MM.1S (cell line): ENCODE measurements around the gene TMSB10.

Experiments used
- DNase-seq: peaks from one replicate; pipeline ENCODE4 v3.0.0-alpha.2; 2015
- H2AFZ ChIP-seq: fragments of 300-600 bp; sonication (generic); 2 replicates; pipeline ENCODE4 v1.6.0; 2016; ENCODE audit warnings: antibody characterized with exemption, low read length
- H3F3A ChIP-seq: fragments of 300-600 bp; sonication (generic); 2 replicates; pipeline ENCODE4 v1.6.1; 2016; ENCODE audit warnings: mild to moderate bottlenecking, antibody characterized with exemption, low read length, moderate library complexity, mixed read lengths; ENCODE audit not compliant: insufficient read depth
- H3K27ac ChIP-seq: fragments of 300-600 bp; sonication (generic); 2 replicates; pipeline ENCODE4 v1.5.1; 2016; ENCODE audit warnings: mild to moderate bottlenecking, low read length
- H3K27me3 ChIP-seq: fragments of 300-600 bp; sonication (generic); replicated peaks from 2 replicates; pipeline ENCODE4 v1.6.0; 2016; ENCODE audit warnings: low read length; ENCODE audit not compliant: insufficient read depth
- H3K36me3 ChIP-seq: fragments of 300-600 bp; sonication (generic); replicated peaks from 2 replicates; pipeline ENCODE4 v1.6.1; 2016; ENCODE audit warnings: mild to moderate bottlenecking, low read length, mixed read lengths; ENCODE audit not compliant: insufficient read depth
- H3K4me1 ChIP-seq: fragments of 300-600 bp; sonication (generic); 2 replicates; pipeline ENCODE4 v1.6.1; 2016; ENCODE audit warnings: low read length, mixed read lengths
- H3K4me2 ChIP-seq: fragments of 300-600 bp; sonication (generic); 2 replicates; pipeline ENCODE4 v1.6.0; 2016; ENCODE audit warnings: low read depth, low read length
- H3K4me3 ChIP-seq: fragments of 300-600 bp; sonication (generic); 2 replicates; pipeline ENCODE4 v1.5.1; 2016; ENCODE audit warnings: low read length, mixed read lengths
- H3K79me2 ChIP-seq: fragments of 300-600 bp; sonication (generic); 2 replicates; pipeline ENCODE4 v1.6.1; 2016; ENCODE audit warnings: mixed run types, low read length, mixed read lengths
- H3K9ac ChIP-seq: fragments of 300-600 bp; sonication (generic); 2 replicates; pipeline ENCODE4 v1.6.1; 2016; ENCODE audit warnings: low read length, mixed read lengths
- H3K9me2 ChIP-seq: fragments of 300-600 bp; sonication (generic); replicated peaks from 2 replicates; pipeline ENCODE4 v1.6.1; 2016; ENCODE audit warnings: mild to moderate bottlenecking, low read length, mixed read lengths; ENCODE audit not compliant: insufficient read depth
- H3K9me3 ChIP-seq: fragments of 300-600 bp; sonication (generic); replicated peaks from 2 replicates; pipeline ENCODE4 v1.6.1; 2016; ENCODE audit warnings: mild to moderate bottlenecking, low read length, mixed read lengths; ENCODE audit not compliant: insufficient read depth
- H4K20me1 ChIP-seq: fragments of 300-600 bp; sonication (generic); 2 replicates; pipeline ENCODE4 v1.6.1; 2016; ENCODE audit warnings: mild to moderate bottlenecking, low read length, moderate library complexity, mixed read lengths; ENCODE audit not compliant: insufficient read depth
- CTCF ChIP-seq: fragments of 300-600 bp; sonication (generic); IDR thresholded peaks from 2 replicates; pipeline ENCODE4 v1.5.1; 2016; ENCODE audit warnings: antibody characterized with exemption, low read length, mixed read lengths
- EZH2 ChIP-seq: fragments of 300-600 bp; sonication (generic); optimal IDR thresholded peaks from 2 replicates; pipeline ENCODE3; 2017; ENCODE audit warnings: low read depth, mild to moderate bottlenecking, antibody characterized with exemption, low read length, mixed read lengths
- EZH2phosphoT487 ChIP-seq: fragments of 300-600 bp; sonication (generic); IDR thresholded peaks from 2 replicates; pipeline ENCODE4 v1.6.1; 2018; ENCODE audit warnings: antibody characterized with exemption, low read length

Gene TMSB10

GRCh38 chr2:84876369-84876768 is 29.1 kb upstream of the TMSB10 start:
- no peaks in the 10 kb centered on the region for H3K79me2 ChIP-seq
- H3K9me2 ChIP-seq: no peaks in the 10 kb centered on the region
- H3K4me3 ChIP-seq: no peak overlapping the region
- no peaks in the 10 kb centered on the region for H3K4me1 ChIP-seq
- no peaks in the 10 kb centered on the region for H3K9me3 ChIP-seq
- peaks cover 22% of the 10 kb centered on the region for H3K27me3 ChIP-seq
- H3K4me2 ChIP-seq: no peak overlapping the region
- H3K9ac ChIP-seq: no peak overlapping the region
- H3K36me3 ChIP-seq: no peaks in the 10 kb centered on the region
- 0 out of 2 replicates have a peak, but pooled peaks cover 1% of the 10 kb centered on the region for H3F3A ChIP-seq
- H3K27ac ChIP-seq: no peak overlapping the region
- TF ChIP-seq EZH2 (no peak), EZH2phosphoT487 (no peak), CTCF (no peak)
- H2AFZ ChIP-seq: no peak overlapping the region
- DNase-seq: no peak
- no peaks in the 10 kb centered on the region for H4K20me1 ChIP-seq

- no peak for DNase-seq
- Histone ChIP-seq H4K20me1 (no peaks in the 10 kb centered on the region), H3K4me3 (no peak overlapping the region), H3K9ac (no peak overlapping the region), H3F3A (0 out of 2 replicates have a peak, but pooled peaks cover 2% of the 10 kb centered on the region), H3K4me1 (0 out of 2 replicates have a peak, but pooled peaks cover 4% of the 10 kb centered on the region), H3K79me2 (no peaks in the 10 kb centered on the region), H3K27ac (no peak overlapping the region), H3K36me3 (no peaks in the 10 kb centered on the region), H3K27me3 (peaks cover 22% of the 10 kb centered on the region), H3K4me2 (no peak overlapping the region), H2AFZ (no peak overlapping the region), H3K9me2 (no peaks in the 10 kb centered on the region), H3K9me3 (no peaks in the 10 kb centered on the region)
- TF ChIP-seq EZH2phosphoT487: no peak
- TF ChIP-seq CTCF: no peak
- TF ChIP-seq EZH2: no peak
Observed at GRCh38 chr2:84878459-84878858, 27.0 kb upstream of the TMSB10 start.

- no peak for TF ChIP-seq EZH2phosphoT487
- no peak for TF ChIP-seq CTCF
- Histone ChIP-seq H3F3A (0 out of 2 replicates have a peak, but pooled peaks cover 2% of the 10 kb centered on the region), H3K4me3 (no peak overlapping the region), H3K36me3 (no peaks in the 10 kb centered on the region), H3K27me3 (peaks cover 22% of the 10 kb centered on the region), H3K9me3 (no peaks in the 10 kb centered on the region), H3K9ac (no peak overlapping the region), H3K9me2 (no peaks in the 10 kb centered on the region), H3K4me2 (no peak overlapping the region), H3K4me1 (0 out of 2 replicates have a peak, but pooled peaks cover 4% of the 10 kb centered on the region), H4K20me1 (no peaks in the 10 kb centered on the region), H3K27ac (no peak overlapping the region), H3K79me2 (no peaks in the 10 kb centered on the region), H2AFZ (no peak overlapping the region)
- DNase-seq: no peak
Observed at GRCh38 chr2:84878896-84879583, 26.4 kb upstream of the TMSB10 start.
